ENCODE results near the gene MSH6. TPM values are rescaled to one million over a fixed set of nuclear protein-coding genes. Genes with fewer than 3 reads are reported as not detected.

Gene MSH6
- total and polyA plus RNA-seq, 9 of the 15 experiments (the other 6 are each of a cell fraction or from before 2014, with no cell fraction given), result 15.3 to 147 (median 80.5) TPM

DNA sequence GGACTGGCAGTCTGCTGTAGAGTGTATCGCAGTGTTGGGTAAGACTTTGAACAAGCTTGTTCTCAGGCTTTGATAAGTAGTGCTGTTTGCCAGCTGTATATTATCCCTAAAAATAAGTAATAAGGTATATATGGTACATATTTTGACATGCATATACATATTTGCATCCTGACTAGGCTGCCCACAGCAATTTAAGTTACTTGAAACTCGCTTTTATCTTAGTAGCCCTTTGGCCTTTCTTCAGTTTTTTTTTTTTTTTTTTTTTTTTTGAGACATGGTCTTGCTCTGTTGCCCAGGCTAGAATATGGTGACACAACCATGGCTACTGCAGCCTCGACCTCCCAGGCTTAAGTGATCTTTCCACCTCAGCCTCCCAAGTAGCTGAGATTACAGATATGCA, 18.2 kb downstream of the MSH6 start:
- TF ChIP-seq KDM2B (CRISPR knock-in tag; IDR thresholded peaks at IDR 0.05) (no peak), POLR2A (conservative IDR thresholded peaks at IDR 0.05) (peak; percentile 49; the same call in 1 of the 2 replicates), CBX3 (IDR thresholded peaks at IDR 0.05; ENCODE audit: borderline replicate concordance in 1 of 2, low read length in 2 of 2) (no peak), POLR2G (IDR thresholded peaks at IDR 0.05; ENCODE audit: low read depth, low read length) (0 out of 2 replicates have a peak, but pooled peaks have one; percentile 19), ZNF175 (CRISPR knock-in tag; IDR thresholded peaks at IDR 0.05; ENCODE audit: low read depth) (no peak)
- TF ChIP-seq, protein P1, sequence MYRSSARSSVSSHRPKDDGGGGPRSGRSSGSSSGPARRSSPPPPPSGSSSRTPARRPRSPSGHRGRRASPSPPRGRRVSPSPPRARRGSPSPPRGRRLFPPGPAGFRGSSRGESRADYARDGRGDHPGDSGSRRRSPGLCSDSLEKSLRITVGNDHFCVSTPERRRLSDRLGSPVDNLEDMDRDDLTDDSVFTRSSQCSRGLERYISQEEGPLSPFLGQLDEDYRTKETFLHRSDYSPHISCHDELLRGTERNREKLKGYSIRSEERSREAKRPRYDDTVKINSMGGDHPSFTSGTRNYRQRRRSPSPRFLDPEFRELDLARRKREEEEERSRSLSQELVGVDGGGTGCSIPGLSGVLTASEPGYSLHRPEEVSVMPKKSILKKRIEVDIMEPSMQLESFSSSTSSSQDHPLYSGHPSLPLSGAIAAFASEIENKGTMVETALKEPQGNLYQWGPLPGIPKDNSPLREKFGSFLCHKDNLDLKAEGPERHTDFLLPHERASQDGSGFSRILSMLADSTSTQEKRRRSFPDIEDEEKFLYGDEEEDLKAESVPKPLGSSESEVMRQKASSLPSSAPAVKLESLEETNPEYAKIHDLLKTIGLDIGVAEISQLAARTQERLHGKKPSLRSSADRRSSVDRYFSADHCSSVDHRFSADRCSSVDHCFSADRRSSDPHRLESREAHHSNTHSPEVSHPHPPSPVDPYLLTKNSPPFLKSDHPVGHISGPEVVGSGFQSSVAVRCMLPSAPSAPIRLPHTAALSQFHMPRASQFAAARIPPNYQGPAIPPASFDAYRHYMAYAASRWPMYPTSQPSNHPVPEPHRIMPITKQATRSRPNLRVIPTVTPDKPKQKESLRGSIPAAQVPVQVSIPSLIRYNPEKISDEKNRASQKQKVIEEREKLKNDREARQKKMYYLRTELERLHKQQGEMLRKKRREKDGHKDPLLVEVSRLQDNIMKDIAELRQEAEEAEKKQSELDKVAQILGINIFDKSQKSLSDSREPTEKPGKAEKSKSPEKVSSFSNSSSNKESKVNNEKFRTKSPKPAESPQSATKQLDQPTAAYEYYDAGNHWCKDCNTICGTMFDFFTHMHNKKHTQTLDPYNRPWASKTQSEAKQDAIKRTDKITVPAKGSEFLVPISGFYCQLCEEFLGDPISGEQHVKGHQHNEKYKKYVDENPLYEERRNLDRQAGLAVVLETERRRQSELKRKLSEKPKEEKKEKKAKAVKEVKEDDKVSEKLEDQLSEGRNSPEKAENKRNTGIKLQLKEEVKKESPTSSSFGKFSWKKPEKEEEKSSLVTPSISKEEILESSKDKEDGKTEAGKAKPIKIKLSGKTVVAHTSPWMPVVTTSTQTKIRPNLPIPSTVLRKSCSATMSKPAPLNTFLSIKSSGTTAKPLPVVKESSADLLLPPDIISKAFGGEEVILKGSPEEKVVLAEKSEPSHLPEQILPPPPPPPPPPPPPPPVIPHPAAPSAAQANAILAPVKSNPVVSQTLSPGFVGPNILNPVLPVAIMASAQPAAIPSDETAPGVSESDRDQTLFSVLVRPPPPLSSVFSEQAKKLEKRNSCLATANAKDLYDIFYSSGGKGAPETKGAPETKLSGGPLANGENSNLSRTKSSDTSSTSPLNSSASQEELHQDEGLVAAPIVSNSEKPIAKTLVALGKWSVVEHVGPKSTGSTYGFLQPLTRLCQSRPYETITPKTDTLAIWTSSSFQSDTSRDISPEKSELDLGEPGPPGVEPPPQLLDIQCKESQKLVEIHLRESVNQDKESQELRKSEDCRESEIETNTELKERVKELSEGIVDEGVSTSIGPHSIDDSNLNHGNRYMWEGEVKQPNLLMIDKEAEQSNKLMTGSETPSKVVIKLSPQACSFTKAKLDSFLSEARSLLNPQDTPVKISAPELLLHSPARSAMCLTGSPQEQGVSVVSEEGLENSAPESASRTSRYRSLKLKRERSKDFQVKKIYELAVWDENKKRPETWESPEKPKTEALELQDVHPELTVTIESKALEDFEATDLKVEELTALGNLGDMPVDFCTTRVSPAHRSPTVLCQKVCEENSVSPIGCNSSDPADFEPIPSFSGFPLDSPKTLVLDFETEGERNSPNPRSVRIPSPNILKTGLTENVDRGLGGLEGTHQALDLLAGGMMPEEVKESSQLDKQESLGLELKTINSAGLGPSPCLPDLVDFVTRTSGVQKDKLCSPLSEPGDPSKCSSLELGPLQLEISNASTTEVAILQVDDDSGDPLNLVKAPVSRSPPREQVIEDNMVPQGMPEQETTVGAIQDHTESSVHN (IDR thresholded peaks at IDR 0.05; ENCODE audit: borderline replicate concordance in 1 of 2, low read depth in 1 of 2), result no peak
- H3K9me3 ChIP-seq (replicated peaks; ENCODE audit: control insufficient read depth, insufficient read depth, low read depth, low read length), result peaks cover 16% of the 10 kb centered on the region
- ATAC-seq, result peak; percentile 15; the same call in 2 of the 3 replicates
- ChIA-PET CTCF (ENCODE audit: low intra/inter-chr PET ratio) (no interaction called here), POLR2A (interaction anchor here (1.0 kb wide), 1 partner anchor 10 kb away, joined by 5 read pairs; no protein-coding TSS in a partner anchor)
- no peak overlapping the region for H3K4me3 ChIP-seq
- no peak overlapping the region for H3K9ac ChIP-seq (ENCODE audit: insufficient read depth in 1 of 2, low read depth in 2 of 2, low read length in 2 of 2)
- intact Hi-C loops (cut with micrococcal nuclease) (no loop called here), in situ Hi-C loops (cut with MboI) (no loop called here)
- WGBS (ENCODE audit: insufficient coverage, low coverage, missing lambda C conversion rate), result 100% methylated on average over 2 of the region's 3 CpGs
- H3K27me3 ChIP-seq (ENCODE audit: control insufficient read depth in 2 of 2, insufficient read depth in 2 of 2, low read length in 2 of 2), result no peaks in the 10 kb centered on the region
- no TSS peak for BruUV-seq (replicated peaks)
- no peak for FAIRE-seq
- H3K4me2 ChIP-seq (ENCODE audit: insufficient read depth, low read length), result no peak overlapping the region
- H3K79me2 ChIP-seq (ENCODE audit: control insufficient read depth, insufficient read depth, low read length), result peaks cover 49% of the 10 kb centered on the region
- H4K20me1 ChIP-seq (replicated peaks; ENCODE audit: control insufficient read depth, insufficient read depth, low read length), result no peaks in the 10 kb centered on the region
- DNase-seq (ENCODE audit: extremely low read depth in 1 of 4, low spot score in 3 of 4), result no peak
- no peak overlapping the region for H3K27ac ChIP-seq (ENCODE audit: extremely low read depth, low read depth, low read length)
- no peaks in the 10 kb centered on the region for H3K4me1 ChIP-seq (replicated peaks in 1 of 2; ENCODE audit: control insufficient read depth in 2 of 2, insufficient read depth in 2 of 2, low read length in 2 of 2)
- peaks cover 100% of the 10 kb centered on the region for H3K36me3 ChIP-seq (ENCODE audit: control insufficient read depth, insufficient read depth, low read length)
- no peak overlapping the region for H2AFZ ChIP-seq (ENCODE audit: low read depth, low read length)
- no peaks in the 10 kb centered on the region for H3K9me1 ChIP-seq (ENCODE audit: control insufficient read depth, insufficient read depth, low read length)
